Measurements from ENCODE around the gene EP300. TPM values are rescaled to one million over a fixed set of nuclear protein-coding genes. Genes with fewer than 3 reads are reported as not detected.

EP300 gene
- total RNA-seq, 1 experiment from 2014 or later, result 24.5 TPM

GRCh38 chr22:41184679-41185078, 92.3 kb downstream of the EP300 start:
- peaks cover 14% of the 10 kb centered on the region for H3K4me1 ChIP-seq (replicated peaks)
- H3K27ac ChIP-seq, result no peak overlapping the region
- no peak overlapping the region for H3K4me3 ChIP-seq
- H3K9me3 ChIP-seq (replicated peaks), result no peaks in the 10 kb centered on the region
- H3K36me3 ChIP-seq, result peaks cover 11% of the 10 kb centered on the region
- H3K27me3 ChIP-seq (replicated peaks), result no peaks in the 10 kb centered on the region
- no peak for DNase-seq (ENCODE audit: low read depth in 1 of 2, low spot score in 2 of 2)

GRCh38 chr22:41191467-41191866, 99.1 kb downstream of the EP300 start:
- no peak for DNase-seq (ENCODE audit: low read depth in 1 of 2, low spot score in 2 of 2)
- Histone ChIP-seq H3K36me3 (no peaks in the 10 kb centered on the region), H3K27me3 (replicated peaks) (no peaks in the 10 kb centered on the region), H3K27ac (no peak overlapping the region), H3K4me1 (replicated peaks) (no peaks in the 10 kb centered on the region; the same call in 1 of the 2 replicates), H3K4me3 (no peak overlapping the region), H3K9me3 (replicated peaks) (no peaks in the 10 kb centered on the region)

- DNase-seq (ENCODE audit: low read depth in 1 of 2, low spot score in 2 of 2), result no peak
- Histone ChIP-seq H3K27me3 (replicated peaks) (no peaks in the 10 kb centered on the region), H3K4me1 (replicated peaks) (peaks cover 10% of the 10 kb centered on the region), H3K4me3 (no peak overlapping the region), H3K36me3 (peaks cover 4% of the 10 kb centered on the region; the same call in 1 of the 2 replicates), H3K27ac (no peak overlapping the region), H3K9me3 (replicated peaks) (no peaks in the 10 kb centered on the region)
These were observed 101.4 kb downstream of the EP300 start for GRCh38 chr22:41193829-41194228.

GRCh38 chr22:41197038-41197972, 104.9 kb downstream of the EP300 start:
- Histone ChIP-seq H3K27ac (no peak overlapping the region), H3K4me1 (replicated peaks) (peaks cover 10% of the 10 kb centered on the region), H3K36me3 (peaks cover 4% of the 10 kb centered on the region; the same call in 1 of the 2 replicates), H3K4me3 (peak overlapping the region; percentile 58), H3K27me3 (replicated peaks) (no peaks in the 10 kb centered on the region), H3K9me3 (replicated peaks) (no peaks in the 10 kb centered on the region)
- peak; percentile 76 to 86 for DNase-seq (ENCODE audit: low read depth in 1 of 2, low spot score in 2 of 2)

- peak overlapping the region; percentile 58 for H3K4me3 ChIP-seq
- H3K36me3 ChIP-seq, result peaks cover 4% of the 10 kb centered on the region; the same call in 1 of the 2 replicates
- H3K27ac ChIP-seq, result no peak overlapping the region
- H3K27me3 ChIP-seq (replicated peaks), result no peaks in the 10 kb centered on the region
- peaks cover 10% of the 10 kb centered on the region for H3K4me1 ChIP-seq (replicated peaks)
- no peak for DNase-seq (ENCODE audit: low read depth in 1 of 2, low spot score in 2 of 2)
- no peaks in the 10 kb centered on the region for H3K9me3 ChIP-seq (replicated peaks)
These were observed 105.7 kb downstream of the EP300 start for GRCh38 chr22:41198027-41198580.

GRCh38 chr22:41201141-41201540, 108.7 kb downstream of the EP300 start:
- DNase-seq (ENCODE audit: low read depth in 1 of 2, low spot score in 2 of 2), result no peak
- H3K4me1 ChIP-seq (replicated peaks), result peaks cover 14% of the 10 kb centered on the region
- H3K4me3 ChIP-seq, result no peak overlapping the region
- H3K27me3 ChIP-seq (replicated peaks), result no peaks in the 10 kb centered on the region
- no peaks in the 10 kb centered on the region for H3K9me3 ChIP-seq (replicated peaks)
- H3K27ac ChIP-seq, result no peak overlapping the region
- peaks cover 7% of the 10 kb centered on the region; the same call in 1 of the 2 replicates for H3K36me3 ChIP-seq

GRCh38 chr22:41203118-41203517, 110.7 kb downstream of the EP300 start:
- H3K27ac ChIP-seq, result no peak overlapping the region
- peaks cover 9% of the 10 kb centered on the region for H3K36me3 ChIP-seq
- peaks cover 9% of the 10 kb centered on the region for H3K4me1 ChIP-seq (replicated peaks)
- H3K9me3 ChIP-seq (replicated peaks), result no peaks in the 10 kb centered on the region
- no peak overlapping the region for H3K4me3 ChIP-seq
- no peaks in the 10 kb centered on the region for H3K27me3 ChIP-seq (replicated peaks)
- DNase-seq (ENCODE audit: low read depth in 1 of 2, low spot score in 2 of 2), result no peak

- Histone ChIP-seq H3K4me1 (replicated peaks) (peaks cover 6% of the 10 kb centered on the region), H3K4me3 (no peak overlapping the region), H3K9me3 (replicated peaks) (no peaks in the 10 kb centered on the region), H3K36me3 (peaks cover 14% of the 10 kb centered on the region), H3K27ac (no peak overlapping the region), H3K27me3 (replicated peaks) (no peaks in the 10 kb centered on the region)
- no peak for DNase-seq (ENCODE audit: low read depth in 1 of 2, low spot score in 2 of 2)
These were observed 111.7 kb downstream of the EP300 start for GRCh38 chr22:41204066-41204465.

- Histone ChIP-seq H3K36me3 (peaks cover 20% of the 10 kb centered on the region), H3K4me1 (replicated peaks) (peaks cover 6% of the 10 kb centered on the region), H3K27ac (0 out of 2 replicates have a peak within 1 kb of the TSS, but pooled peaks have one; percentile 8), H3K9me3 (replicated peaks) (no peaks in the 10 kb centered on the region), H3K27me3 (replicated peaks) (no peaks in the 10 kb centered on the region), H3K4me3 (peak within 1 kb of the TSS; percentile 56)
- peak; percentile 93 to 98 for DNase-seq (ENCODE audit: low read depth in 1 of 2, low spot score in 2 of 2)
These were observed 112.9 kb downstream of the EP300 start, which contains the start of gene L3MBTL2 for GRCh38 chr22:41204992-41205900. TSS of gene L3MBTL2 (plus strand) at chr22:41205312. CDS start at chr22:41205363, 51 bp downstream.

GRCh38 chr22:41206719-41207118, 114.3 kb downstream of the EP300 start:
- Histone ChIP-seq H3K27ac (no peak overlapping the region), H3K4me3 (no peak overlapping the region), H3K4me1 (replicated peaks) (peaks cover 6% of the 10 kb centered on the region), H3K36me3 (peaks cover 28% of the 10 kb centered on the region), H3K27me3 (replicated peaks) (no peaks in the 10 kb centered on the region), H3K9me3 (replicated peaks) (no peaks in the 10 kb centered on the region)
- no peak for DNase-seq (ENCODE audit: low read depth in 1 of 2, low spot score in 2 of 2)

GRCh38 chr22:41215409-41215808, 123.0 kb downstream of the EP300 start:
- peaks cover 58% of the 10 kb centered on the region for H3K36me3 ChIP-seq
- H3K4me1 ChIP-seq (replicated peaks), result peaks cover 19% of the 10 kb centered on the region
- H3K27ac ChIP-seq, result no peak overlapping the region
- H3K9me3 ChIP-seq (replicated peaks), result peaks cover 4% of the 10 kb centered on the region
- H3K4me3 ChIP-seq, result no peak overlapping the region
- no peaks in the 10 kb centered on the region for H3K27me3 ChIP-seq (replicated peaks)
- DNase-seq (ENCODE audit: low read depth in 1 of 2, low spot score in 2 of 2), result no peak

- Histone ChIP-seq H3K27me3 (replicated peaks) (no peaks in the 10 kb centered on the region), H3K4me3 (no peak overlapping the region), H3K36me3 (peaks cover 57% of the 10 kb centered on the region), H3K27ac (no peak overlapping the region), H3K4me1 (replicated peaks) (peaks cover 19% of the 10 kb centered on the region), H3K9me3 (replicated peaks) (peaks cover 4% of the 10 kb centered on the region)
- DNase-seq (ENCODE audit: low read depth in 1 of 2, low spot score in 2 of 2), result no peak
These were observed 123.5 kb downstream of the EP300 start for GRCh38 chr22:41215926-41216325.

- H3K27me3 ChIP-seq (replicated peaks), result no peaks in the 10 kb centered on the region
- peaks cover 66% of the 10 kb centered on the region for H3K36me3 ChIP-seq
- peak overlapping the region; percentile 50 for H3K27ac ChIP-seq
- H3K4me1 ChIP-seq (replicated peaks), result peaks cover 19% of the 10 kb centered on the region
- no peak for DNase-seq (ENCODE audit: low read depth in 1 of 2, low spot score in 2 of 2)
- H3K9me3 ChIP-seq (replicated peaks), result peaks cover 4% of the 10 kb centered on the region
- no peak overlapping the region for H3K4me3 ChIP-seq
These were observed 124.6 kb downstream of the EP300 start for GRCh38 chr22:41216984-41217383.
